Measurements from ENCODE around the gene SH2D6.

The SH2D6 gene

DNA sequence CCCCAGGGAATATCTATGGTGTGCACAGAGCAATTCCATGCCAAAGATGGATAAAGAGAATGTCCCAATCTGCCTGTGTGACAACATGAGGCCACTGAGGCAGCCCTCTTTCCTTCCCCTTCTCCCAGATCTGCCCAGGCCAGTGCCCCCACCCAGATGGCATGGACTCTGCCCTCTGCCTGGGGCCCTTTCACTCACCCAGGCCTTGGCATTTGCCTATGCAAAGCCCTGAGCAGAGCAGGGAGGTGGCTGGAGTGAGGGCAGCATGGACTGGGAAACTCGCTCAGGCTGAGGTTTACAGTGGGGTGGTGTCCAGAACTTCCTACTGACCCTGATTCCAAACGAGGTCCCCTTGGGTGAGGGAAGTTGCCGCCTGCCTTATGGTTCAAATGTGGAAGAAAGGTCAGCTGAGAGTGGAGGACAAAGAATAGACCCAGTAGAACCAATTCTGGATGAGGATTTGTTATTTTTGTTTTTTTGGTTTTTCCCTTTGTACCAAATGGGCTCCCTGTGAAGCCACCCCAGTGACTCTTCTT lies 8.9 kb downstream of the SH2D6 start:
- TF ChIP-seq, protein P1, sequence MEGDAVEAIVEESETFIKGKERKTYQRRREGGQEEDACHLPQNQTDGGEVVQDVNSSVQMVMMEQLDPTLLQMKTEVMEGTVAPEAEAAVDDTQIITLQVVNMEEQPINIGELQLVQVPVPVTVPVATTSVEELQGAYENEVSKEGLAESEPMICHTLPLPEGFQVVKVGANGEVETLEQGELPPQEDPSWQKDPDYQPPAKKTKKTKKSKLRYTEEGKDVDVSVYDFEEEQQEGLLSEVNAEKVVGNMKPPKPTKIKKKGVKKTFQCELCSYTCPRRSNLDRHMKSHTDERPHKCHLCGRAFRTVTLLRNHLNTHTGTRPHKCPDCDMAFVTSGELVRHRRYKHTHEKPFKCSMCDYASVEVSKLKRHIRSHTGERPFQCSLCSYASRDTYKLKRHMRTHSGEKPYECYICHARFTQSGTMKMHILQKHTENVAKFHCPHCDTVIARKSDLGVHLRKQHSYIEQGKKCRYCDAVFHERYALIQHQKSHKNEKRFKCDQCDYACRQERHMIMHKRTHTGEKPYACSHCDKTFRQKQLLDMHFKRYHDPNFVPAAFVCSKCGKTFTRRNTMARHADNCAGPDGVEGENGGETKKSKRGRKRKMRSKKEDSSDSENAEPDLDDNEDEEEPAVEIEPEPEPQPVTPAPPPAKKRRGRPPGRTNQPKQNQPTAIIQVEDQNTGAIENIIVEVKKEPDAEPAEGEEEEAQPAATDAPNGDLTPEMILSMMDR (IDR thresholded peaks at IDR 0.05; ENCODE audit: extremely low read depth, missing control alignments) = no peak

GRCh38 chr2:85428343-85428881 lies 9.9 kb downstream of the SH2D6 start:
- TF ChIP-seq, protein P1 (IDR thresholded peaks at IDR 0.05; ENCODE audit: extremely low read depth, missing control alignments) = no peak
- no peak for DNase-seq (ENCODE audit: low spot score)

More for the DNA sequence above, 8.9 kb downstream of the SH2D6 start:
- DNase-seq (ENCODE audit: low spot score) = no peak

DNA sequence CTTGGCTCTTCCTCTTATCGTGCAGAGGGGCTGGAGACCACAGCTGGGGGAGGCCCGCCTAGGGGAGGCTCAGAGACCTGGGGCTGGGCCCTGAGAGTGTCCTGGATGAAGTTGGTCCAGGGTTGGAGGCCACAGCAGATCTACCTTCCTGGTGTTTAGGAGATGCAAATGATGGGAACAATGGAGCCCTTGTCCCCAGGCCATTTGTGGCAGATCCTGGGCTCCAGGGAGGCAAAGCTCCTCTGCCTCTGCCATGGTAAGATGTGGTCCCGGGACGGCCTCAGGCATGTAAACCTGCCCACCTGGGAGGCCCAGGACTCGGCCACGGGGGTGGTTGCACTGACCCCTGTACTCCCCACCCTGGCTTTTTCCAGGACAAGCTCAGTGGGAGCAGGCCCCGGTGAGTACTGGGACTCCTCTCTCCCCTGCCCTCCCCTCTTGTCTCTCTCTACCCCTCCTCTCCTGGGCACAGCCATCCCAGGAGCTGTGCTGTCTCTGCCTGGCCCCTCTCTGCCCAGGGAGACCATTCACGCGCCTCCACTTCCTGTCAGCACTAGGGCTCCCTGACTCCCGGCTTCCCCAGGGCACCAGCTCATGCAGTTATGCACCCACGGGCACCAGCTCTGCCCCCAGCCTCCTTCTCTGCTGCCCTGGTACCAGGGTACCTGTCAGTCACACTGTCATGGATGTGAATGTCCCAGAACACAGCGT lies 10.9 kb downstream of the SH2D6 start:
- TF ChIP-seq, protein P1 (IDR thresholded peaks at IDR 0.05; ENCODE audit: extremely low read depth, missing control alignments) = no peak
- no peak for DNase-seq (ENCODE audit: low spot score)

- TF ChIP-seq, protein P1 (IDR thresholded peaks at IDR 0.05; ENCODE audit: extremely low read depth, missing control alignments) = no peak
- DNase-seq (ENCODE audit: low spot score) = no peak
Observed at GRCh38 chr2:85429924-85430289, 11.4 kb downstream of the SH2D6 start.

DNA sequence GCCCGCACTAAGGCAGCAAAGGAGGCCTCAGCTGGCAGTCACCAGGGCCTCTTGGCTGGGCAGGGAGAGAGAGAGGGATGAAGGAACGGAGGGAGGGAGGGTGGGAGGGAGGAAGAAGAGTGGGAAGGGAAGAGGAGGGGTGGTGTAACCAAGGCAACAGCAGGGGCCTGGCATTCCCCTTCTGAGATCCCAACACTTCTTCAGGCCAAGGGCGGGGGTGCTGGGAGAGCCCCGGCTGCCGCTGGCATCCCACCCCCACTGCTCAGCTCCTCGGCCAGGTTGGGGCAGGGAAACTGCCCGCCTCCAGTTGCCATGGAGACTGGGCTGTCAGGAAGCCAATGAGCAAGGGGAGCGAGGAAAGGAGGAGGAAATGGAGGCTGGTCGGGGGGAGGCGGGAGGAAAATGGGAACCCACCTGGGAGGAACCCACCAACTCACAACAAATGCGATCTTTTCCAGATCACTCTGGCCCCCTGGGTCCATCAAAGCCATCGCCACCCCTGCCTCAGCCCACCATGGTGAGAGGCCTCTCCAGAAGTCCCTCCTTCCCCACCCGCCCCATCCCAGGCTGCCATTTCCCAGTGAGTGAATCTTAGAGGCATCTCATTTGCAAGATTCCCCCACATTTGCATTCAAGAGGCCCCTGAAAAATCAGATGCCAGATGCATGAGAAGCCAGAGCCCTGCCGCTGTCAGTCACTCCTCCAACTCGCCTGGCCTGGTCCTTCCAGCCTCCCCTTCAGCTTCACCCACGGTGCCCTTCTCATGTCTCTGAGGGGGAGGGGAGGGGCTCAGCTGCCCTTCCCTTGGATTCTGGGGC lies 12.4 kb downstream of the SH2D6 start:
- TF ChIP-seq, protein P1 (IDR thresholded peaks at IDR 0.05; ENCODE audit: extremely low read depth, missing control alignments) = no peak
- no peak for DNase-seq (ENCODE audit: low spot score)

- no peak for DNase-seq (ENCODE audit: low spot score)
Observed at GRCh38 chr2:85431570-85432205, 13.2 kb downstream of the SH2D6 start.

More at GRCh38 chr2:85431570-85432205, 13.2 kb downstream of the SH2D6 start:
- TF ChIP-seq, protein P1 (IDR thresholded peaks at IDR 0.05; ENCODE audit: extremely low read depth, missing control alignments) = no peak
